SK-N-DZ (cell line): ENCODE data around the gene BLVRB.

Experiments used
- DNase-seq: peaks from one replicate; pipeline ENCODE4 v3.0.0-alpha.2; 2015; ENCODE audit warnings: low spot score
- small RNA-seq, 2 experiments: library from RNA; depleted of rRNA; stranded (forward); fragments of <200 nt; gene quantifications; one replicate each; pipeline ENCODE3, GENCODE V24; 2014

The BLVRB gene

DNA sequence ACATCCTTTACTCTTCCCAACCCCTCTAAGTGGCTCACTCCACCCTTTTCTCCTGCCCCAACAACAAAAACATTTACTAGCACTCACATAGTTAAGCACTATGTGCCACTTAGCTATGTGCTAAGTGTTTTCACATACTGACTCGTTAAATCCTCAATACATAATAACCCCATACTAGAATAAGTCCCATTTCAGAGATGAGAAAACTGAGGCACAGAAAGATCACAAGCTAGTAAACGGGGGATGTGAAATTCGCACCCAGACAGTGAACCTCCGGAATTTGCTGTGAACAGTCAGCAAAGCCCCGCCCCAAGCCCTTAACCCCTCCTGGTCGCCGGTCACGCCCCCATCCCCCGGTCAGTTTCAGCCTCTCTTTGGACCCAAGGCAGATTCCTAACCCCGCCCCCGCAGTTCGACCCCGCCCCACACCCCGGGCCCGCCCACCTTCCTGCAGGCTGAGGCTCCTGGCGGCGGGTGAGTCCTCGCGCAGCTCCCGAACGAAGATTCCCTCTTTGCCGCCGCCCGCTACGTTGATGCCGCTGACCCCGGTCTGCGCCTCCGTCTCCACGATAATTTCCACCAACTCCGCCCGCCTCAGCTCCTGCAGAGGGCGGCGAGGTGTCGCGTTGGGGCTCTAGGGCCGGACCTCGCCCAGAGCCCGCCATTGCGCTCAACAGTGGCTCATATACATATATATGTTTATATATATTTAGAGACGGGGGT, 62.1 kb downstream of the BLVRB start:
- DNase-seq, result peak; percentile 78

DNA sequence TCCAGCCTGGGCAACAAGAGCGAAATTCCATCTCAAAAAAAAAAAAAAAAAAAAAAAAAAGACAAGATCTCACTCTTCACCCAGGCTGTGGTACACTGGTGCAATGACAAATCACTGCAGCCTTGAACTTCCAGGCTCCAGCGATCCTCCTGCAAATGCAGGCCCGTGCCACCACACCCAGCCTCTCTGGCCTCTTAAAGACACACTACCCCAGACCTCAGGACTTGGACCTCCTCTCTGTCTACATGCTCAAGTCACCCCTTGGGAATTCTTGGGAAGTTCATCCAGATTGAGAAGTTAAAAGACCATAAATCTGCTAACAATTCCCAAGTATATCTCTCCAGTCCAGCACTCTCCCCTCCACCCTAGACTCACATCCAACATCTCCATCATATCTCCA, 65.0 kb downstream of the BLVRB start:
- no peak for DNase-seq

DNA sequence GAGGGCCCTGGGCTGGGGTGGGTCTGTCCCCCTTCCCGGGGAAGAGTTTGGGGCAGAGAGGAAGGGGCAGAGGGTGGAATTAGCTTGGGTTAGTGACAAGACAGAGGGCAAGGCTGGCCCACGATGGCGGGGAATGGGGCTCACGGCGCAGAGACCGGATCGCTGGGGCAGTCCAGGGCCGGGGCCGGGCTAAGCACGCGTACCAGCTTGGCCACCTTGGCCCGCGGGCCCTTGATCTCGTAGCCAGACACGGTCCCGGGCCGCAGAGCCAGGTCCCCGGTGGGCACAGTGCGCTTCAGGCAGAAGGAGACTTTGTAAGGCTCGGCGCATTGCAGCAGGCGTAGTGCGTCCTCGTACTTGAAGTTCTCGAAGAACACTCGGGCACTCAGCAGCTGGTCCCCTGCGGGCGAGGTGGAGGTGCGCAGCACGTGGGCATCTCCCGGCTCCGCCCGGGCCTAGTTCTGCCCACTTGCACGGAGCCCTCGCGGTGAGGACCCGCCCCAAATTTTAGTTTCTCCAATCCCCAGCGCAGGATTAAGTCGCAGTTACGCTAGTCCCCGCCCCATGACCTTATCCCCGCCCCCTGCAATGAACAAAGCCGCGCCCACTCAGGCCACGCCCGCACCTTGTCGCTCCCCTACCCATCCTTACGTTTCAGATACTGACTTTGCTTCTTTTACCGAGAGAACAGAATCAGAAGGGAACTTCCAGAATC, 67.0 kb downstream of the BLVRB start:
- peak; percentile 65 for DNase-seq

Small RNA genes lying within 50 kb of the gene (small RNA-seq; reads per million reads assigned to genes)
- gene RF00017, result 0 reads per million in 2 experiments
